ENCODE data around the gene LETM1. TPM values are rescaled to one million over a fixed set of nuclear protein-coding genes. Genes with fewer than 3 reads are reported as not detected.

LETM1 gene
- polyA plus RNA-seq, 1 donor (not counting 4 experiments of a cell fraction or from before 2014, with no cell fraction given), result 25.6 TPM

GRCh38 chr4:1901127-1901526 lies 45.2 kb upstream of the LETM1 start:
- Histone ChIP-seq H3K9me3 (ENCODE audit: control insufficient read depth, low read depth, low read length) (no peaks in the 10 kb centered on the region), H4K20me1 (ENCODE audit: control insufficient read depth, extremely low read depth, insufficient read depth, low read length) (peaks cover 19% of the 10 kb centered on the region), H3K27ac (ENCODE audit: control insufficient read depth, insufficient read depth, low read length) (no peak overlapping the region), H3K27me3 (ENCODE audit: control insufficient read depth, extremely low read depth, insufficient read depth, low read length) (no peaks in the 10 kb centered on the region), H2AFZ (ENCODE audit: control insufficient read depth, low read length) (no peak overlapping the region), H3K36me3 (ENCODE audit: control insufficient read depth in 2 of 2, extremely low read depth in 1 of 2, insufficient read depth in 2 of 2, low read length in 2 of 2) (peaks cover 3 to 19% of the 10 kb centered on the region in 2 experiments), H3K4me1 (ENCODE audit: control insufficient read depth, extremely low read depth, insufficient read depth, low read length) (no peaks in the 10 kb centered on the region), H3K79me2 (ENCODE audit: control insufficient read depth, insufficient read depth, low read length) (peaks cover 81% of the 10 kb centered on the region), H3K4me3 (ENCODE audit: control insufficient read depth in 2 of 3, extremely low read depth in 1 of 3, insufficient read depth in 2 of 3, low read depth in 1 of 3, low read length in 3 of 3) (no peak overlapping the region), H3K4me2 (ENCODE audit: control insufficient read depth, extremely low read depth, insufficient read depth, low read depth, low read length) (no peak overlapping the region), H3K9ac (ENCODE audit: control insufficient read depth, extremely low read depth, insufficient read depth, low read length) (no peak overlapping the region), H3K9me1 (ENCODE audit: control insufficient read depth, extremely low read depth, insufficient read depth, low read length) (no peaks in the 10 kb centered on the region)
- dilution Hi-C loops (cut with MboI; ENCODE audit: extremely low pct_ligation_motif_present, low sequenced_read_pairs), result no loop called here
- DNase-seq (ENCODE audit: low read depth, low spot score) (no peak), FAIRE-seq (no peak)
- no peak for TF ChIP-seq EZH2 (IDR thresholded peaks at IDR 0.05; ENCODE audit: low read length)
- TF ChIP-seq, protein P1, sequence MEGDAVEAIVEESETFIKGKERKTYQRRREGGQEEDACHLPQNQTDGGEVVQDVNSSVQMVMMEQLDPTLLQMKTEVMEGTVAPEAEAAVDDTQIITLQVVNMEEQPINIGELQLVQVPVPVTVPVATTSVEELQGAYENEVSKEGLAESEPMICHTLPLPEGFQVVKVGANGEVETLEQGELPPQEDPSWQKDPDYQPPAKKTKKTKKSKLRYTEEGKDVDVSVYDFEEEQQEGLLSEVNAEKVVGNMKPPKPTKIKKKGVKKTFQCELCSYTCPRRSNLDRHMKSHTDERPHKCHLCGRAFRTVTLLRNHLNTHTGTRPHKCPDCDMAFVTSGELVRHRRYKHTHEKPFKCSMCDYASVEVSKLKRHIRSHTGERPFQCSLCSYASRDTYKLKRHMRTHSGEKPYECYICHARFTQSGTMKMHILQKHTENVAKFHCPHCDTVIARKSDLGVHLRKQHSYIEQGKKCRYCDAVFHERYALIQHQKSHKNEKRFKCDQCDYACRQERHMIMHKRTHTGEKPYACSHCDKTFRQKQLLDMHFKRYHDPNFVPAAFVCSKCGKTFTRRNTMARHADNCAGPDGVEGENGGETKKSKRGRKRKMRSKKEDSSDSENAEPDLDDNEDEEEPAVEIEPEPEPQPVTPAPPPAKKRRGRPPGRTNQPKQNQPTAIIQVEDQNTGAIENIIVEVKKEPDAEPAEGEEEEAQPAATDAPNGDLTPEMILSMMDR (optimal IDR thresholded peaks at IDR 0.05 in 1 of 3, IDR thresholded peaks at IDR 0.05 in 1 of 3, conservative IDR thresholded peaks at IDR 0.05 in 1 of 3; ENCODE audit: extremely low read depth in 1 of 3, insufficient read depth in 2 of 3, low read length in 3 of 3), result no peak

GRCh38 chr4:1900624-1901023 lies 44.7 kb upstream of the LETM1 start:
- dilution Hi-C loops (cut with MboI; ENCODE audit: extremely low pct_ligation_motif_present, low sequenced_read_pairs), result no loop called here
- Histone ChIP-seq H3K4me1 (ENCODE audit: control insufficient read depth, extremely low read depth, insufficient read depth, low read length) (no peaks in the 10 kb centered on the region), H3K4me3 (ENCODE audit: control insufficient read depth in 2 of 3, extremely low read depth in 1 of 3, insufficient read depth in 2 of 3, low read depth in 1 of 3, low read length in 3 of 3) (no peak overlapping the region), H3K4me2 (ENCODE audit: control insufficient read depth, extremely low read depth, insufficient read depth, low read depth, low read length) (no peak overlapping the region), H2AFZ (ENCODE audit: control insufficient read depth, low read length) (no peak overlapping the region), H3K36me3 (ENCODE audit: control insufficient read depth in 2 of 2, extremely low read depth in 1 of 2, insufficient read depth in 2 of 2, low read length in 2 of 2) (peaks cover 3 to 21% of the 10 kb centered on the region in 2 experiments), H3K27ac (ENCODE audit: control insufficient read depth, insufficient read depth, low read length) (no peak overlapping the region), H3K9ac (ENCODE audit: control insufficient read depth, extremely low read depth, insufficient read depth, low read length) (no peak overlapping the region), H4K20me1 (ENCODE audit: control insufficient read depth, extremely low read depth, insufficient read depth, low read length) (peaks cover 19% of the 10 kb centered on the region), H3K9me1 (ENCODE audit: control insufficient read depth, extremely low read depth, insufficient read depth, low read length) (no peaks in the 10 kb centered on the region), H3K79me2 (ENCODE audit: control insufficient read depth, insufficient read depth, low read length) (peaks cover 82% of the 10 kb centered on the region), H3K27me3 (ENCODE audit: control insufficient read depth, extremely low read depth, insufficient read depth, low read length) (no peaks in the 10 kb centered on the region), H3K9me3 (ENCODE audit: control insufficient read depth, low read depth, low read length) (no peaks in the 10 kb centered on the region)
- no peak for FAIRE-seq
- DNase-seq (ENCODE audit: low read depth, low spot score), result no peak
- TF ChIP-seq, protein P1 (optimal IDR thresholded peaks at IDR 0.05 in 1 of 3, IDR thresholded peaks at IDR 0.05 in 1 of 3, conservative IDR thresholded peaks at IDR 0.05 in 1 of 3; ENCODE audit: extremely low read depth in 1 of 3, insufficient read depth in 2 of 3, low read length in 3 of 3), result no peak
- no peak for TF ChIP-seq EZH2 (IDR thresholded peaks at IDR 0.05; ENCODE audit: low read length)

Data from keratinocyte (primary cell).